Hepatocyte (in vitro differentiated cells): ENCODE results near the gene TASOR2.

Experiments
- CTCF ChIP-seq: fragments of 200-600 bp; sonication (generic); IDR thresholded peaks from 2 replicates; pipeline ENCODE4 v1.5.1; 2016; ENCODE audit warnings: antibody characterized with exemption, mild to moderate bottlenecking; ENCODE audit not compliant: poor library complexity
- EZH2phosphoT487 ChIP-seq: fragments of 200-600 bp; sonication (generic); IDR thresholded peaks from one replicate; pipeline ENCODE4 v1.6.1; 2018; ENCODE audit warnings: antibody characterized with exemption, mild to moderate bottlenecking, low read depth, moderate library complexity; ENCODE audit not compliant: unreplicated experiment, severe bottlenecking

- TF ChIP-seq EZH2phosphoT487 (no peak), CTCF (no peak)
Measured at GRCh38 chr10:5654218-5654755, 30.4 kb upstream of the TASOR2 start.
